Measurements from ENCODE around the gene TRABD. TPM values are rescaled to one million over a fixed set of nuclear protein-coding genes. Genes with fewer than 3 reads are reported as not detected.

TRABD gene
- total RNA-seq, 1 donor from 2014 or later = 21.0 TPM

DNA sequence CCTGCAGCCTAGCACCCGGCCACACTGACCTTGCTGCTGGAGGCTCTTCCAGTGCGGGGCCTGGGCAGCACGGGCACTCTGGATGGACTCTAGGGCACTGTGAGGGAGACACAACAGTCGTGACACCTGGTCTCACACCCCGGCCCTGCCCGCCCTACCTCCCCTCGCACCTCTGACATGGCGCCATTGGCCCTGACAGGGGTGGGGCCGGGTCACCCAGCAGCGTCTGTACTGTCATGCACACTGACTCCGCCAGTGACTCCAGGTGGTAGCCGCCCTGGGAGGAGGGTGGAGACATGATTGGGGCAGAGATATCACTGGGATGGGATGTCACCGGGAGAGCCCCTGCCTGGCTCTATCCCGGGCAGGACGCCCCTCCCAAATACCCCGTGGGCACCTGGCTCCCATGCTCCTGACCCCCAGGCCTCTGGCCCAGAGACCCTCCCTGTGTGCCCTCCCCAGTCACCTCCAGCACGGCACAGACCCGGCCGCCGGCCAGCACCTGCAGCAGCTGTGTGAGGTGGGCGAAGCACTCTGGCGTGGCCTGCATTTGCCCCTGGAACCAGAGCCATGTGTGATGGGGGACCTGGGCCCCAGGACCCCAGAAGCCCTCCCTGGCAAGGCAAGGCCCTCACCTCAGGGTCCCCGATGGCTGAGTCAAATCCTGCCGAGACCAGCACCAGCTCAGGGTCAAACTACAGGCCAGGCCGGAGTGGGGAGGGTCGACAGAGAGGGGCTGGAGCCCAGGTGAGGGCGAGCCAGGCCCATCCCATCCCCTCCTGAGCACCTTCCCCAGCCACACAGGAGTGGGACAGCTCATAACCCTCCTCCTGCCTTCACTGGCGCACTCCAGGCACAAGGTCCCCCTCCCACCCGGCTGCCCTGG, 62.7 kb downstream of the TRABD start:
- Histone ChIP-seq H3K4me1 (peaks cover 64% of the 10 kb centered on the region), H3K27ac (replicated peaks) (no peak overlapping the region), H3K36me3 (peaks cover 18% of the 10 kb centered on the region), H3K4me3 (no peak overlapping the region), H3K27me3 (ENCODE audit: low read depth) (no peaks in the 10 kb centered on the region), H3K9me3 (replicated peaks) (no peaks in the 10 kb centered on the region)
- no peak for TF ChIP-seq CTCF (IDR thresholded peaks at IDR 0.05; ENCODE audit: borderline replicate concordance)
- DNase-seq = no peak
- intact Hi-C loops (cut with micrococcal nuclease) = no loop called here

Other genes starting within 250 kb of the TRABD start
- gene PIM3, start 225.1 kb upstream of the TRABD start, total RNA-seq = 57.1 TPM
- not detected for gene IL17REL, start 173.1 kb upstream of the TRABD start, total RNA-seq
- not detected for gene TTLL8, start 127.6 kb upstream of the TRABD start, total RNA-seq
- 0.66 TPM for gene MLC1, start 100.5 kb upstream of the TRABD start, total RNA-seq
- 0.49 TPM for gene MOV10L1, start 95.9 kb upstream of the TRABD start, total RNA-seq
- 0.58 TPM for gene PANX2, start 15.2 kb upstream of the TRABD start, total RNA-seq
- 15.0 TPM for gene SELENOO, start 15.1 kb downstream of the TRABD start, total RNA-seq
- gene TUBGCP6, start 59.1 kb downstream of the TRABD start, total RNA-seq = 18.3 TPM
- 13.6 TPM for gene HDAC10, start 65.4 kb downstream of the TRABD start, total RNA-seq
- 17.2 TPM for gene MAPK12, start 75.8 kb downstream of the TRABD start, total RNA-seq
- 7.8 TPM for gene MAPK11, start 84.5 kb downstream of the TRABD start, total RNA-seq
- gene PLXNB2, start 121.7 kb downstream of the TRABD start, total RNA-seq = 50.2 TPM
- gene DENND6B, start 141.1 kb downstream of the TRABD start, total RNA-seq = 1.2 TPM
- gene PPP6R2, start 157.4 kb downstream of the TRABD start, total RNA-seq = 38.6 TPM